T-helper 17 cell (primary cell): Measurements from ENCODE around the gene MRPL32. TPM values are rescaled to one million over a fixed set of nuclear protein-coding genes. Genes with fewer than 3 reads are reported as not detected.

ENCODE experiments used
- ATAC-seq: fragments of 150-1000 bp; cut with Tn5 transposase; 2 replicates; pipeline ENCODE4 v1.10.0; 2021; ENCODE audit warnings: mild to moderate bottlenecking, moderate library complexity
- DNase-seq, 3 donors: peaks; one replicate each; pipeline versions ENCODE4 v3.0.0 to v3.0.0-alpha.2; 2020 to 2021
- H3K9me3 ChIP-seq: one replicate; pipeline ENCODE4 v1.7.0; 2013; ENCODE audit warnings: low read length, mild to moderate bottlenecking; ENCODE audit not compliant: control insufficient read depth, poor library complexity, severe bottlenecking
- H3K27ac Mint-ChIP-seq: one replicate; pipeline ENCODE4 v1.8.0; 2022; ENCODE audit warnings: mild to moderate bottlenecking, moderate library complexity, mixed read lengths
- H3K27me3 Mint-ChIP-seq: one replicate; pipeline ENCODE4 v1.8.0; 2022; ENCODE audit warnings: mixed read lengths
- H3K36me3 Mint-ChIP-seq: one replicate; pipeline ENCODE4 v1.8.0; 2022; ENCODE audit warnings: low read depth, mixed read lengths
- H3K4me1 Mint-ChIP-seq: one replicate; pipeline ENCODE4 v1.8.0; 2022; ENCODE audit warnings: mild to moderate bottlenecking, mixed read lengths
- H3K4me3 Mint-ChIP-seq: one replicate; pipeline ENCODE4 v1.8.0; 2022; ENCODE audit warnings: mild to moderate bottlenecking, moderate library complexity, mixed read lengths
- total RNA-seq, 4 donors: library from RNA in 2 of 4; stranded (reverse) in 2 of 4; gene quantifications; one replicate each; pipeline ENCODE4 v1.2.3 and lab custom pipeline; 2022 to 2026

The MRPL32 gene
- total RNA-seq, 2 donors from 2014 or later, result 31.1 to 39.1 TPM

- no peak overlapping the region for H3K27ac Mint-ChIP-seq
- H3K9me3 ChIP-seq, result no peaks in the 10 kb centered on the region
- ATAC-seq, result no peak
- no peaks in the 10 kb centered on the region for H3K36me3 Mint-ChIP-seq
- H3K4me3 Mint-ChIP-seq, result no peak overlapping the region
- no peak for DNase-seq
- no peaks in the 10 kb centered on the region for H3K4me1 Mint-ChIP-seq
- H3K27me3 Mint-ChIP-seq, result peaks cover 17% of the 10 kb centered on the region
Measured at GRCh38 chr7:42986781-42987248, 54.6 kb downstream of the MRPL32 start.

Other genes starting within 250 kb of the MRPL32 start
- 1 to 10 TPM; 1.9 to 2.9 TPM for gene C7orf25, start 20.3 kb upstream of the MRPL32 start, total RNA-seq
- 10 to 100 TPM; 42.1 to 49.8 TPM for gene PSMA2, start 202 bp upstream of the MRPL32 start, total RNA-seq
- gene HECW1, start 180.3 kb downstream of the MRPL32 start, total RNA-seq, result not detected